HFF-Myc (cell line): Measurements from ENCODE around the gene RNPS1.

Experiments
- DNase-seq: peaks from one replicate; pipeline ENCODE4 v3.0.0-alpha.2; 2011; ENCODE audit warnings: low read depth; ENCODE audit errors: extremely low read depth
- H3K4me3 ChIP-seq: replicated peaks from 2 replicates; pipeline ENCODE4 v1.5.1; 2011; ENCODE audit warnings: low read depth, mild to moderate bottlenecking, control low read depth, low read length
- TF ChIP-seq, protein P1 (sequence below): IDR thresholded peaks from 2 replicates; pipeline ENCODE4 v1.5.1; 2012; ENCODE audit warnings: mild to moderate bottlenecking, low read depth, low read length, control low read depth; ENCODE audit errors: missing control alignments

Gene RNPS1

DNA sequence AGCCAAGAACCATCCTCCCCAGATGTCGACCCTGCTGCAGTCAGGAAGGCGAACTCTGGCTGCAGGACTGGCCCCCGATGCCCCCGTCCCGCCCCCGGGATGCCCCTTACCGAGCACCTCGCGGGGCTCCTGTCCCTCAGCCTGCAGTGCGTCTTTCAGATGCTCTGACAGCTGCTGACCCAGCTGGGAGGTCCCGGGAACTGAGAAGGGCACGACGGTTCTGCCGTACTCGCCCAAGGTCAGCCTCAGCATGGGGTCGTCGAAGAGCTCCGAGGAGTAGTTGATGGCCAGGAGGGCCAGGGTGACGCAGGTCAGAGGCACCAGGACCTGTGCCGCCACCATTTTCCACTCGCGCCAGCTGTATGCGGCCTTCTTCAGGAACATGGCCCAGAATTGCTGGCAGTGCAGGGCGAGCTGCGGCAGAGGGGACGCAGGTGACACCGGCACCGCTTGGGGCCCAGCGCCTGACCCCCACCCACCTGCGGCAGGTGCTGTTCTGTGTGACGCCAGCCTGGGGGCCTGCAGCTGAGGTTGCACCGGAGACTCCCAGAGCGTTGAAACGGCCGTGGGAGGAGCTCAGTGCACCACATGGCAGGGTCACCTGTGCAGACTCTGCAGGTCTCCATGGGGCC, 20.1 kb upstream of the RNPS1 start:
- no peak for DNase-seq
- H3K4me3 ChIP-seq: no peak overlapping the region
- TF ChIP-seq, protein P1, sequence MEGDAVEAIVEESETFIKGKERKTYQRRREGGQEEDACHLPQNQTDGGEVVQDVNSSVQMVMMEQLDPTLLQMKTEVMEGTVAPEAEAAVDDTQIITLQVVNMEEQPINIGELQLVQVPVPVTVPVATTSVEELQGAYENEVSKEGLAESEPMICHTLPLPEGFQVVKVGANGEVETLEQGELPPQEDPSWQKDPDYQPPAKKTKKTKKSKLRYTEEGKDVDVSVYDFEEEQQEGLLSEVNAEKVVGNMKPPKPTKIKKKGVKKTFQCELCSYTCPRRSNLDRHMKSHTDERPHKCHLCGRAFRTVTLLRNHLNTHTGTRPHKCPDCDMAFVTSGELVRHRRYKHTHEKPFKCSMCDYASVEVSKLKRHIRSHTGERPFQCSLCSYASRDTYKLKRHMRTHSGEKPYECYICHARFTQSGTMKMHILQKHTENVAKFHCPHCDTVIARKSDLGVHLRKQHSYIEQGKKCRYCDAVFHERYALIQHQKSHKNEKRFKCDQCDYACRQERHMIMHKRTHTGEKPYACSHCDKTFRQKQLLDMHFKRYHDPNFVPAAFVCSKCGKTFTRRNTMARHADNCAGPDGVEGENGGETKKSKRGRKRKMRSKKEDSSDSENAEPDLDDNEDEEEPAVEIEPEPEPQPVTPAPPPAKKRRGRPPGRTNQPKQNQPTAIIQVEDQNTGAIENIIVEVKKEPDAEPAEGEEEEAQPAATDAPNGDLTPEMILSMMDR: no peak

DNA sequence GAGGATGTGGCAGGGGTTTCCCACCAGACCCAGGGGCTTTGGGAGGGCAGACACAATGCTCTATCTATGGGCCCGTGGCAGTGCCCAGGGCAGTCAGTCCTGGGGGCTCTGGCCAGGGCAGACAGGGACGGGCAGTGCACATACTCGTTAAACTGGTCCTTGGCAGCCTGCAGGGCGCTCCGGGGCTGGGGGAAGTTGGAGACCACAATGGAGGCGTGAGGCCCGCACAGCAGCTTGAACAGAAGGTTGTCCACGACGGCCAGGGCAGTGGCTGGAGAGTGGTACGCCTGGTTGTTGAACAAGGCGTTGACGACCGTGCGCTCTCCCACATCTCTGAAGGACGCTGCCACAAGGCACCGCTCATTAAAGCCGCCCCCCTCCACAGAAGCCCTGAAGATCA, 18.6 kb upstream of the RNPS1 start:
- TF ChIP-seq, protein P1: no peak
- DNase-seq: no peak
- no peak overlapping the region for H3K4me3 ChIP-seq

DNA sequence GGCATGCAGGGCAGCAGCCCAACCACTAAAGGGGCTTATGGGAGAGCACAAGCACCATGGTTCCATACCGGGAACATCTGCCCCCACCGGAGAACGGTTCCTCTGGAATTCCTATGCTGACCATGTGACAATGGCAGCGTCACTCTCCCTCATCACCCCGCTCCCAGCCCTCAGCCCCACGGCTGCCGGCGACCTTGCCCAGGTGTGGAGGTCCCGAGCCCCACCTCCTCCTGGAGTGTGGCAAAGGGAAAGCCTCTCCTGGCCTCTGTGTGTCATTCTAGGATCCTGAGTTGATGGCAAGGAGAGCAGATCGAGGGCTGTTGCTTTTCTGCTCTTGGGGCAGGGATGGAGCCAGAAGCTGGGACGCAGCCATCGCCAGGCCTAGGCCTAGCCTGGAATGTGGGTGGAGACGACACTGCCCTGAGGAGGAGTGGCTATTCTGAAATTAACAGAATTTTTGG, 17.8 kb upstream of the RNPS1 start:
- no peak for DNase-seq
- TF ChIP-seq, protein P1: no peak
- H3K4me3 ChIP-seq: no peak overlapping the region

DNA sequence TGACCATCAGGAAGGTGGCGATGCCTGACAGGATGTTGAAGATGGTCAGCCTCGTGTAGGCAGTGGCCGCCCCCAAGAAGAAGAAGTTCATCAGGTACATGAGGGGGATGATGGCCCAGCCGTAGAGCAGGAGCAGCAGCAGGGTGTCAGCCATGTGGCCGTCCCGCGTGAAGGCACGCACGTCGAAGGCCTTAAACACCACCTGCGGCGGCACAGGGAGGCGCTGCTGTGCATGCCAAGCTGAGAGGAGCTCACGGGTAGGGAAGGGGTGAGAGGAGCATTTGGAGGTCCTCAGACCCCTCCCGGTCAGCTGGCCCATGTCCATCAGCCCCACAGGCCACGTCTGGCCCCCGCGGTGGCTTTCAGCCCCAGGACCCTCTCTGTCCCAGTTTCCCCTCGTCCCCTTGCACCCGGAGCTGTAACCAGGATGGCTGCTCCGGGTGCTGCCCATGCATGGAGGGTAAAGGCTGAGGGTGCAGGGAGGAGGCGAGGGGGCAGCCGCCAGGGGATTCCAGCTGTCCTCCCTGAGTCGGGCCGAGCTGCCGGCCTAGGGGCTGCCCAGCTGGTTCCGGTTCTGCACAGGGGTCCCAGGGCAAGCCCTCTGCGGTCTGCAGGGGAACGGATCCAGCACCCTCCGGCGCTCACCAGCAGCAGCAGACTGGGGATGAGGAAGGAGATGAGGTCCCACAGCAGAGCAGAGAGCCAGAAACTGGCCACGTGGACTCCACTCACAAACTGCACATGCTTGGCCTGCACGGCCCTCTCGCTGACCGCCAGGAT, 17.1 kb upstream of the RNPS1 start:
- no peak overlapping the region for H3K4me3 ChIP-seq
- no peak for DNase-seq
- TF ChIP-seq, protein P1: no peak

DNA sequence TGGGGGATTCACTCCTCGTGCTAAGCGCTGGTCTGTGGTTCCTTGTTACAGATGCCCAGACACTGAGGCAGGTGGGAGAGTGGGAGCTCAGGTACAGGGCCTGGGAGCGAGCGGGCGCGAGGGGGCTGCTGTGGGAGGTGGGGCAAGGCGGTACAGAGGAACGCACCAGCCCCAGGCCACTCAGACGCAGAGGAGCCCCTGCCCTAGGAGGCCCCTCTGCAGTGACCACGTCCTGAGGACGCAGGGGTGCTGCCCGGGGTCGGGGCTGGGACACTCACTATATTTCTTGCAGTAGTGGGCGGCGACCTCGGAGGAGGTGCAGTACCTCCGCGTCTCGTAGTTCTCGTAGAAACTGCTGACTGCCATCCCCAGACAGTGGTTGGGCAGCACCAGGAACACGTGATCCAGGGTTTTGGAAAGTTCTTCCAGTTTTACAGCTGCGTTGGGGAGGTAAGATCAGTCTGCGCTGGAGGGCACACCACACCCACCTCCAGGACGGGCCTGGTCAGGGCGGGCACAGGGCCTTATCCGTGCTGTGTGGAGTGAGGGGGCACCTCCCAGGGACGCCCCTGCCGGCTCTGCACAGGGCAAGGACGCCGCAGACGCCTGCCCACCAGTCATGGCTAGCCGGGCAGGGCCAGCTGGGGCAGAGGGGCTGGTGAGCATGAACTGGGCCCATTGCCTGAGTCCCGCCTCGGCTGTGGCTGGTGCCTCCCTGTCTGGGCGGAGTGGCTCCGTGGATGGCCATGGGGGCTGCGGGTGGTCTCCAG, 16.3 kb upstream of the RNPS1 start:
- no peak overlapping the region for H3K4me3 ChIP-seq
- TF ChIP-seq, protein P1: no peak
- no peak for DNase-seq

DNA sequence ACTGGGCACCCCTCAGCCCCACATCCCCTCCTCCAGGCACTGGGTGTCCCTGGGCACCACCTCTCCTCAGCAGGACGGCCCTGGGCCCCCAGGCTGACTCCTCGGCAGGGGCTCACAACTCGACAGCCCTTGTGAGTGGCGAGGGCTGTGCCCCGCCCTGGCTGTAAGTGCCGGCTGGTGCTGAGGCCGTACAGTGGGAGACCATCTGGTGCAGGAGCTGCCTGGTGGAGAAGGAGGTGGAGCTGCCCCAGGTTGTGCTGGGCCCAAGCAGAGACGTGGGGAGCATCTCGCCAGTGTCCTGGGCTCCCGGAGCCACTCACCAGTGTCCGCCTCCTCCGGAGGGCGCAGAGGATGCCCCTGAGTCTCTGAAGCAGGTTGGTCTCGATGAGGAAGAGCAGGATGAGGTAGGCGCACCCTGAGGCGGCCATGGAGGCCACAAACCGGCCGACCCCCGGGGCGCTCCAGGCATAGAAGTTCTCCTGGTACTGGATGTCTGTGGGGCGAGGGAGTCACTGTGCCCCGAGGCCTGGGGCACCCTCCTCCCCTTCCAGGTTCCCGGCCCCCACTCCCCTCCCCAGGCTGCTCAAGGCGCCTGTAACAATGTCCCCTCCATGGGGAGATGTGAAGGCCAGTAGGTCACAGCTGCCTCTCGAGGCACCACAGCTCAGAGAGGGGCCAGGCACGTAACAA, 15.1 kb upstream of the RNPS1 start:
- DNase-seq: no peak
- TF ChIP-seq, protein P1: no peak
- H3K4me3 ChIP-seq: no peak overlapping the region
